ENCODE results near the gene MARVELD1. TPM values are rescaled to one million over a fixed set of nuclear protein-coding genes. Genes with fewer than 3 reads are reported as not detected.

The MARVELD1 gene
- total RNA-seq, 2 experiments from 2014 or later: 2.8 to 3.0 TPM

- Mint-ChIP-seq H3K36me3 (peaks cover 26% of the 10 kb centered on the region), H3K9me3 (ENCODE audit: low read depth) (no peaks in the 10 kb centered on the region), H3K27ac (no peak overlapping the region), H3K4me3 (no peak overlapping the region), H3K27me3 (no peaks in the 10 kb centered on the region), H3K4me1 (no peaks in the 10 kb centered on the region)
- no peak for DNase-seq
- ATAC-seq: no peak
- CTCF ChIA-PET: interaction anchor here (0.7 to 1.2 kb wide), 3 partner anchors 10 to 634 kb away, joined by 3 read pairs; no protein-coding TSS in a partner anchor
Observed at GRCh38 chr10:97757471-97757870, 43.9 kb downstream of the MARVELD1 start.

GRCh38 chr10:97759158-97759887 is 45.8 kb downstream of the MARVELD1 start:
- CTCF ChIA-PET: interaction anchor here (0.8 to 7.3 kb wide), 9 partner anchors 9 to 129 kb away, joined by 3 to 29 read pairs (median 3); no protein-coding TSS in a partner anchor
- Mint-ChIP-seq H3K36me3 (peaks cover 15% of the 10 kb centered on the region), H3K27ac (no peak overlapping the region), H3K9me3 (ENCODE audit: low read depth) (no peaks in the 10 kb centered on the region), H3K4me3 (no peak overlapping the region), H3K27me3 (no peaks in the 10 kb centered on the region), H3K4me1 (peaks cover under 1% of the 10 kb centered on the region)
- ATAC-seq: peak; percentile 77
- peak; percentile 66 for DNase-seq

- Mint-ChIP-seq H3K36me3 (peaks cover 10% of the 10 kb centered on the region), H3K4me3 (no peak overlapping the region), H3K9me3 (ENCODE audit: low read depth) (no peaks in the 10 kb centered on the region), H3K27ac (no peak overlapping the region), H3K27me3 (no peaks in the 10 kb centered on the region), H3K4me1 (peaks cover 2% of the 10 kb centered on the region)
- CTCF ChIA-PET: interaction anchor here (0.8 to 7.3 kb wide), 9 partner anchors 9 to 129 kb away, joined by 3 to 29 read pairs (median 3); no protein-coding TSS in a partner anchor
- DNase-seq (no peak), ATAC-seq (no peak)
Observed at GRCh38 chr10:97759946-97760345, 46.4 kb downstream of the MARVELD1 start.

- H3K27me3 Mint-ChIP-seq: no peaks in the 10 kb centered on the region
- peaks cover 6% of the 10 kb centered on the region for H3K36me3 Mint-ChIP-seq
- no peak overlapping the region for H3K4me3 Mint-ChIP-seq
- peaks cover 2% of the 10 kb centered on the region for H3K4me1 Mint-ChIP-seq
- CTCF ChIA-PET: interaction anchor here (0.8 to 7.3 kb wide), 9 partner anchors 16 to 268 kb away, joined by 3 to 29 read pairs (median 3); no protein-coding TSS in a partner anchor
- no peak overlapping the region for H3K27ac Mint-ChIP-seq
- H3K9me3 Mint-ChIP-seq (ENCODE audit: low read depth): no peaks in the 10 kb centered on the region
- ATAC-seq (no peak), DNase-seq (no peak)
Observed at GRCh38 chr10:97760461-97761257, 47.1 kb downstream of the MARVELD1 start.

GRCh38 chr10:97761331-97761865 is 47.9 kb downstream of the MARVELD1 start:
- CTCF ChIA-PET: interaction anchor here (0.9 to 7.3 kb wide), 3 partner anchors 17 to 267 kb away, joined by 3 to 29 read pairs (median 5); no protein-coding TSS in a partner anchor
- Mint-ChIP-seq H3K9me3 (ENCODE audit: low read depth) (no peaks in the 10 kb centered on the region), H3K4me3 (no peak overlapping the region), H3K27me3 (no peaks in the 10 kb centered on the region), H3K4me1 (peaks cover 2% of the 10 kb centered on the region), H3K27ac (no peak overlapping the region), H3K36me3 (peaks cover 6% of the 10 kb centered on the region)
- ATAC-seq (no peak), DNase-seq (no peak)

- Mint-ChIP-seq H3K4me1 (peaks cover 2% of the 10 kb centered on the region), H3K27ac (no peak overlapping the region), H3K27me3 (no peaks in the 10 kb centered on the region), H3K36me3 (peaks cover 6% of the 10 kb centered on the region), H3K4me3 (no peak overlapping the region), H3K9me3 (ENCODE audit: low read depth) (no peaks in the 10 kb centered on the region)
- CTCF ChIA-PET: interaction anchor here (1.2 to 7.3 kb wide), 2 partner anchors 60 to 107 kb away, joined by 3 to 29 read pairs; no protein-coding TSS in a partner anchor
- ATAC-seq: no peak
- no peak for DNase-seq
Observed at GRCh38 chr10:97762056-97762455, 48.5 kb downstream of the MARVELD1 start.

GRCh38 chr10:97762816-97763215 is 49.3 kb downstream of the MARVELD1 start:
- Mint-ChIP-seq H3K27ac (no peak overlapping the region), H3K36me3 (peaks cover 6% of the 10 kb centered on the region), H3K4me1 (peaks cover 2% of the 10 kb centered on the region), H3K4me3 (no peak overlapping the region), H3K27me3 (no peaks in the 10 kb centered on the region), H3K9me3 (ENCODE audit: low read depth) (no peaks in the 10 kb centered on the region)
- CTCF ChIA-PET: interaction anchor here (1.0 to 7.3 kb wide), 5 partner anchors 10 to 279 kb away, joined by 3 to 29 read pairs (median 3); no protein-coding TSS in a partner anchor
- ATAC-seq (no peak), DNase-seq (no peak)

- no peak for ATAC-seq
- CTCF ChIA-PET: interaction anchor here (1.0 to 7.3 kb wide), 4 partner anchors 10 to 278 kb away, joined by 3 to 29 read pairs (median 4); no protein-coding TSS in a partner anchor
- no peaks in the 10 kb centered on the region for H3K9me3 Mint-ChIP-seq (ENCODE audit: low read depth)
- no peaks in the 10 kb centered on the region for H3K27me3 Mint-ChIP-seq
- DNase-seq: no peak
- peaks cover 2% of the 10 kb centered on the region for H3K4me1 Mint-ChIP-seq
- peaks cover 6% of the 10 kb centered on the region for H3K36me3 Mint-ChIP-seq
- no peak overlapping the region for H3K4me3 Mint-ChIP-seq
- no peak overlapping the region for H3K27ac Mint-ChIP-seq
Observed at GRCh38 chr10:97763411-97763810, 49.9 kb downstream of the MARVELD1 start.

- no peak overlapping the region for H3K27ac Mint-ChIP-seq
- H3K4me3 Mint-ChIP-seq: no peak overlapping the region
- H3K36me3 Mint-ChIP-seq: peaks cover 6% of the 10 kb centered on the region
- H3K27me3 Mint-ChIP-seq: no peaks in the 10 kb centered on the region
- H3K4me1 Mint-ChIP-seq: peaks cover 2% of the 10 kb centered on the region
- H3K9me3 Mint-ChIP-seq (ENCODE audit: low read depth): no peaks in the 10 kb centered on the region
- ATAC-seq (no peak), DNase-seq (no peak)
- CTCF ChIA-PET: interaction anchor here (0.7 to 7.3 kb wide), 4 partner anchors 11 to 278 kb away, joined by 3 to 29 read pairs (median 4); no protein-coding TSS in a partner anchor
Observed at GRCh38 chr10:97763947-97764346, 50.4 kb downstream of the MARVELD1 start.

GRCh38 chr10:97764519-97764931 is 51.0 kb downstream of the MARVELD1 start:
- H3K9me3 Mint-ChIP-seq (ENCODE audit: low read depth): no peaks in the 10 kb centered on the region
- H3K27me3 Mint-ChIP-seq: peaks cover 4% of the 10 kb centered on the region
- CTCF ChIA-PET: interaction anchor here (0.7 to 7.3 kb wide), 3 partner anchors 28 to 105 kb away, joined by 3 to 29 read pairs (median 14); no protein-coding TSS in a partner anchor
- peaks cover 3% of the 10 kb centered on the region for H3K36me3 Mint-ChIP-seq
- peaks cover 2% of the 10 kb centered on the region for H3K4me1 Mint-ChIP-seq
- no peak for ATAC-seq
- H3K4me3 Mint-ChIP-seq: no peak overlapping the region
- no peak for DNase-seq
- no peak overlapping the region for H3K27ac Mint-ChIP-seq

- CTCF ChIA-PET: interaction anchor here (1.2 to 7.3 kb wide), 3 partner anchors 27 to 104 kb away, joined by 3 to 29 read pairs (median 14); no protein-coding TSS in a partner anchor
Observed at GRCh38 chr10:97765201-97765600, 51.7 kb downstream of the MARVELD1 start.

GRCh38 chr10:97766106-97766810 is 52.7 kb downstream of the MARVELD1 start:
- Mint-ChIP-seq H3K4me3 (no peak overlapping the region), H3K27ac (no peak overlapping the region), H3K4me1 (peaks cover 2% of the 10 kb centered on the region), H3K9me3 (ENCODE audit: low read depth) (no peaks in the 10 kb centered on the region), H3K36me3 (peaks cover 3% of the 10 kb centered on the region), H3K27me3 (peaks cover 20% of the 10 kb centered on the region)
- no peak for ATAC-seq
- CTCF ChIA-PET: interaction anchor here (1.2 to 4.2 kb wide), 5 partner anchors 13 to 279 kb away, joined by 3 to 14 read pairs (median 4); no protein-coding TSS in a partner anchor
- no peak for DNase-seq

More at GRCh38 chr10:97765201-97765600, 51.7 kb downstream of the MARVELD1 start:
- H3K27me3 Mint-ChIP-seq: peaks cover 9% of the 10 kb centered on the region
- peaks cover 2% of the 10 kb centered on the region for H3K4me1 Mint-ChIP-seq
- DNase-seq: no peak
- no peak overlapping the region for H3K4me3 Mint-ChIP-seq
- H3K9me3 Mint-ChIP-seq (ENCODE audit: low read depth): no peaks in the 10 kb centered on the region
- H3K36me3 Mint-ChIP-seq: peaks cover 3% of the 10 kb centered on the region
- ATAC-seq: no peak
- H3K27ac Mint-ChIP-seq: no peak overlapping the region

Data from activated CD8-positive, alpha-beta memory T cell treated with anti-CD3 and anti-CD28 coated beads, Interleukin-2, amount 10 ng/mL, durations not matched to agents 7 days and 5 days (primary cell).